Epithelial cell of proximal tubule (primary cell): ENCODE data around the gene MROH8. TPM values are rescaled to one million over a fixed set of nuclear protein-coding genes. Genes with fewer than 3 reads are reported as not detected.

ENCODE experiments used
- DNase-seq: peaks from one replicate; pipeline ENCODE4 v3.0.0-alpha.2; 2011; ENCODE audit warnings: low read depth
- H3K4me3 ChIP-seq: 2 replicates; pipeline ENCODE4 v1.5.1; 2011; ENCODE audit warnings: low read depth, mild to moderate bottlenecking, low read length
- total RNA-seq: library from RNA; depleted of rRNA; stranded (reverse); fragments of >200 nt; gene quantifications from 2 replicates; pipeline ENCODE4 v1.2.3, GENCODE V29; 2015
- TF ChIP-seq, protein P1 (sequence below): conservative IDR thresholded peaks from 2 replicates; pipeline ENCODE4 v1.5.1; 2012; ENCODE audit warnings: low read depth, mild to moderate bottlenecking, low read length

The MROH8 gene
- total RNA-seq, 1 donor from 2014 or later = 1.2 TPM

GRCh38 chr20:37200376-37200775 is 21.0 kb upstream of the MROH8 start:
- no peak for DNase-seq
- no peak overlapping the region for H3K4me3 ChIP-seq
- TF ChIP-seq, protein P1, sequence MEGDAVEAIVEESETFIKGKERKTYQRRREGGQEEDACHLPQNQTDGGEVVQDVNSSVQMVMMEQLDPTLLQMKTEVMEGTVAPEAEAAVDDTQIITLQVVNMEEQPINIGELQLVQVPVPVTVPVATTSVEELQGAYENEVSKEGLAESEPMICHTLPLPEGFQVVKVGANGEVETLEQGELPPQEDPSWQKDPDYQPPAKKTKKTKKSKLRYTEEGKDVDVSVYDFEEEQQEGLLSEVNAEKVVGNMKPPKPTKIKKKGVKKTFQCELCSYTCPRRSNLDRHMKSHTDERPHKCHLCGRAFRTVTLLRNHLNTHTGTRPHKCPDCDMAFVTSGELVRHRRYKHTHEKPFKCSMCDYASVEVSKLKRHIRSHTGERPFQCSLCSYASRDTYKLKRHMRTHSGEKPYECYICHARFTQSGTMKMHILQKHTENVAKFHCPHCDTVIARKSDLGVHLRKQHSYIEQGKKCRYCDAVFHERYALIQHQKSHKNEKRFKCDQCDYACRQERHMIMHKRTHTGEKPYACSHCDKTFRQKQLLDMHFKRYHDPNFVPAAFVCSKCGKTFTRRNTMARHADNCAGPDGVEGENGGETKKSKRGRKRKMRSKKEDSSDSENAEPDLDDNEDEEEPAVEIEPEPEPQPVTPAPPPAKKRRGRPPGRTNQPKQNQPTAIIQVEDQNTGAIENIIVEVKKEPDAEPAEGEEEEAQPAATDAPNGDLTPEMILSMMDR = no peak

GRCh38 chr20:37198932-37199660 is 19.7 kb upstream of the MROH8 start:
- TF ChIP-seq, protein P1 = no peak
- DNase-seq = no peak
- H3K4me3 ChIP-seq = no peak overlapping the region

GRCh38 chr20:37194621-37195417 is 15.5 kb upstream of the MROH8 start:
- TF ChIP-seq, protein P1 = no peak
- DNase-seq = no peak
- H3K4me3 ChIP-seq = no peak overlapping the region

- TF ChIP-seq, protein P1 = no peak
- H3K4me3 ChIP-seq = no peak overlapping the region
- DNase-seq = no peak
Observed at GRCh38 chr20:37193821-37194220, 14.5 kb upstream of the MROH8 start.

DNA sequence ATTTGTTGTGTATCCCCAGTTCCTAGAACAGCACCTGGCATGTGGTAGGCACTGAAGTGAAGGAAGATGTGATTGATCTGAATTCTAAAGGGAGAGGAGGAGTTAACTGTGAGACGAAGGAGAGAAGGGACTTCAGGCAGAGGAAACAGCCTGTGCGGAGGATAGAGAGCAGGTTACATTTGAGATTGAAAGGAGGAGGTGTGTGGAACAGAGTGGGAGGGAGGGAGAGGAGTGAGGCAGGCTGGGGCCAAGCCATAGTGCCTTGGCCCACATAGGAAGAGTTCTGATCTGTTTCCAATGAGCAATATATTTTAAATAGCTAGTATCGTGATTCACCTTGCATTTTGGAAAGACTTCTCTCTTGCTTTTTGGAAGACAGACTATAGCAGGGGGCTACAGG is 13.9 kb upstream of the MROH8 start:
- TF ChIP-seq, protein P1 = no peak
- DNase-seq = no peak
- no peak overlapping the region for H3K4me3 ChIP-seq

- peak; percentile 23 for DNase-seq
- no peak overlapping the region for H3K4me3 ChIP-seq
- TF ChIP-seq, protein P1 = peak; percentile 93
Observed at GRCh38 chr20:37192137-37192854, 12.9 kb upstream of the MROH8 start.
